ENCODE data around the gene FXYD6.

Gene FXYD6

GRCh38 chr11:117849781-117850414, 26.6 kb downstream of the FXYD6 start:
- DNase-seq, result no peak

GRCh38 chr11:117843666-117844484, 32.6 kb downstream of the FXYD6 start:
- peak; percentile 69 for DNase-seq

- DNase-seq, result no peak
Observed at GRCh38 chr11:117842131-117842941, 34.1 kb downstream of the FXYD6 start.

- DNase-seq, result no peak
Observed at GRCh38 chr11:117841551-117842031, 34.9 kb downstream of the FXYD6 start.

GRCh38 chr11:117840881-117841550, 35.4 kb downstream of the FXYD6 start:
- DNase-seq, result no peak

- no peak for DNase-seq
Observed at GRCh38 chr11:117839936-117840813, 36.3 kb downstream of the FXYD6 start.

DNA sequence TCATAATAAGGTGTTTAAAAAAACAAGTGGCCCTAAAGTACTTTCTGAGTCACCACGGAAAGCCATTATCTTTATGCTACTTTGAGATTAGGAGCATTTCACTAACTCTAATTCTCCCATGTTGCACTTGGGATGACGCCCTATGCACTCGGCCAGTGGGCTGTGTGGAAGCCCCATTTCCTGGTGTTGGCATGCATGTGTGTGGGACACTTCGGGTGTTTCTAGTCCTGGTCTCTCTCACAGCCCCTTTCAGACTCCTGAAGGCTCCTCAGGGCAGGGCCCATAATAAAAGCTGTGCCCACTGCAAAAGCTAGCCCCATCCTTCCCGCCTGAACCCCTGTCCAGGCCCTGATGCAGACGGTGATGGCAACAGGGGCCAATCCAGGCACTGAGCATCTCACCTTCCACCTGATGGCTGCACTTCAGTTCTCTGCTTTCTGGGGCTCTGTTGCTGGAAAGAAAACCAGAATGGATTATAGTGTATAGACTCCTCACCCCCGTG, 37.0 kb downstream of the FXYD6 start:
- no peak for DNase-seq

DNA sequence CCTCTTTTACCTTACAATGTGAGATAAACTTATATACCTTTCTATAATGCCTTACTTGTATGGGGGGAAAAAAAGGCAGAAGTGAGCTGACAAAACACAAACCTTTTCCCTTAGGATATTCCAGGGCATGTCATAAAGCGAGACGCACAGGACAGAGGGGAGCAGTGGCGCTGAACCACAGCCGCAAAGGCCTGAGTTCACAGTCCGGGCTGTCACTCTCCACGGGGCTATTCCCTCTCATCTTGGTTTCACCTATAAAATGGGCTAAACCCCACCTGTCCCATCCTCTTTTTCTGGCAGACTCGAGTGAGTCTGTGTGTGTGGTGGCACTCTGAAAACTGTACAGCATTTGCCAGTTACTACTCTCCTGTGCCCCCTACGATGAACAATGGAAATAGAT, 37.6 kb downstream of the FXYD6 start:
- DNase-seq, result no peak

DNA sequence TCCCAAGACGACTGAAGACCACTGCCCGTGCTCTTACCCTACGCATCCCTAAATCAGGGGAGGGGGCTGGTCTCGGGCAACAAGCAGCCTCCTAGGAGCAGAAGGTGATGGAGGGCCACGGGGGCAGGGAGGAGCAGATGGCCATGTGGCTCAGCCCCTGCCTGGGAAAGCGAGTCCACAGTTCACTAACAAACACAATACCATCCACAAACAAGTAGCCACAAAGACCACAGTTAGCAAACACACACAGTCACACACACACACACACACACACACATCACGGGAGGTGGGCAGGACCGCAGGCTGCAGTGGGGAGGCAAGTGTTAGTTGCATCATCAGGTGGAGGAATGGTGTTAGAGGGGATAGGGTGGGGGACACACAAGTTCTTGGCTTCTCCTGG, 38.7 kb downstream of the FXYD6 start:
- DNase-seq, result no peak

GRCh38 chr11:117837070-117837776, 39.2 kb downstream of the FXYD6 start:
- DNase-seq, result no peak

GRCh38 chr11:117836077-117836960, 40.1 kb downstream of the FXYD6 start:
- no peak for DNase-seq

DNA sequence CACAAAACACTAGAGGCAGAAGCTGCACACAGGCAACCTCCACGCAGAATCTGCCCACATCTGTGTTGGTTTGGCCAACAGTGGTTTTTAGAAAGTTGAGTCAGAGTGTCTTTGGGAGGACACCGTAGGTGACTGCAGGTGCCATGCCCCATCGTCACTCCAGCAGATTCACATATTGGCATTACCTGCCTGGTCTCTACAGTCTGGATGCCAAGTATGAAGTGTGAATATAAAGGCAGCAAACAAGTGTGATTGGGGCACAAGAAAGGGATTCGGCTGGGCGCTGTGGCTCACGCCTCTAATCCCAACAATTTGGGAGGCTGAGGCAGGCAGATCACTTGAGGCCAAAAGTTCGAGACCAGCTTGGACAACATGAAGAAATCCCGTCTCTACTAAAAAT, 40.9 kb downstream of the FXYD6 start:
- DNase-seq, result no peak

DNA sequence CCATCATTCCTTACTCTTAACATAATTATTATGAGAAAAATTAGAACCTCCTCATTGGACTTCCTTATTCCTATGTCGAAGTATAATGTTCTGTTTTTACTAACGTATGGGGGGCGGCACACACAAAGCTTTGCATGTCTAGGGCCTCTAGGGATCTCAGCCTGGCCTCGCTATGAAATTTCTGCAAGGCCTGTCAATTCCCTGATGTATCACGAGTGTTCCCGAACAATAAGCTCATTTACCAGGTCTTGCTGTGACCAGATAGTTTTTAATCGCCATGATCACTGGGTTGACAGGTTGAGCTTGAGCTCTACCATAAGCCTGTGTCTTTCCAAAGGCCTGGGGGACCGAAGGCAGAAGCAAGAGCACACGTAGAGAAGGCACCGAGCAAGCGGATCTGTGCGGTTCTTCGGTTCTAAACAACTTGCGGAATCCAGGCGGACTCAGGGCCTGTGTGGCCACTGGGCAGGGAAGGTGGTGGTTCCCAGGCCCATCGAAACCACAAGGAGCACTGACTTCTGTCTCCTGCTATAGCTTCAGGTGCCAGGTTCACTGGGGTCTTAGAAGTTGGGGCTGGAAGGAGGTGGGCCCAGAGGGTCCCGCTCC, 41.5 kb downstream of the FXYD6 start:
- no peak for DNase-seq

GRCh38 chr11:117834068-117834810, 42.2 kb downstream of the FXYD6 start:
- no peak for DNase-seq

DNA sequence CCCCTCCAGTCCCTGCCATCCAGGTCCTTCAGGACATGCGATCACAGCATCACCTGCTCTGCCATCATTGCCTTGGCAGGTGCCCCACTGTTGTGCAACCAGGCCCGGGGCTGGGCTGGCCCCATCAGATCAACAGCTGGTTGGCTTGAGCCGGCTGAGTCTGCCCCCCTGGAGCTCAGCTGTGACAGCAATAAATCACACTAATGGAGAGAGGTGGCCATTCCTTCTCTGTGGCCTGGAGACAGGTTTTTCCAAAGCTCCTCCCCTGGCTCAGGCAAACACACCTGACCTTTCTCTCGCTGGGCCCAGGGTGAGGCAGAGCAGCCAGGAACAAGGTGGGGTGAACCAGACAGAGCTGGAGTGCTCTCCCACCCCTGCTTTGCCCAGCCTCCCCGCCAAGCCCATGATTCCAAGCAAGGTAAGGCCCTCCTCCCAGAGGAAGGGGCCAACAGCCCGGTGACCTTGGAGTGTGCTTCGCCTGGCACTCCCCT, 43.0 kb downstream of the FXYD6 start:
- no peak for DNase-seq

DNA sequence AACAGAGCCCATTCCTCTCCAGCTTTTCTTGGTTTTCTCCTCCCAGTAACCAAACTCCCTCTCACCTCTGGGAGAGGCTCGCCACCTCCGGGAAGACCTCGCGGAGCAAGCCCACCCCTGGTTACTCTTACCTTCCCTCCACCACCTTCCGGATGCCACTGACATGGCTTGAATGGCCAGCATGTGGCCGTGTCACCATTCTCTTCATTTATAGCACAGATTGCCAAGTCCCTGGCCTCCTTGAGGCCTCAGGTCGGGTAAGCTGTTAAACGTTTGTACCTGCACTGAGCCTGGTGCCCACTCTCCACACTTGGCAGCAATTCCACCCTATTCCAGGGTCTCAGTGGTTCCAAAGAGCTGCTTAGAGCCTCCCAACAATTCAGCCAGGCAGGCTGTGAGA, 43.9 kb downstream of the FXYD6 start:
- no peak for DNase-seq

DNA sequence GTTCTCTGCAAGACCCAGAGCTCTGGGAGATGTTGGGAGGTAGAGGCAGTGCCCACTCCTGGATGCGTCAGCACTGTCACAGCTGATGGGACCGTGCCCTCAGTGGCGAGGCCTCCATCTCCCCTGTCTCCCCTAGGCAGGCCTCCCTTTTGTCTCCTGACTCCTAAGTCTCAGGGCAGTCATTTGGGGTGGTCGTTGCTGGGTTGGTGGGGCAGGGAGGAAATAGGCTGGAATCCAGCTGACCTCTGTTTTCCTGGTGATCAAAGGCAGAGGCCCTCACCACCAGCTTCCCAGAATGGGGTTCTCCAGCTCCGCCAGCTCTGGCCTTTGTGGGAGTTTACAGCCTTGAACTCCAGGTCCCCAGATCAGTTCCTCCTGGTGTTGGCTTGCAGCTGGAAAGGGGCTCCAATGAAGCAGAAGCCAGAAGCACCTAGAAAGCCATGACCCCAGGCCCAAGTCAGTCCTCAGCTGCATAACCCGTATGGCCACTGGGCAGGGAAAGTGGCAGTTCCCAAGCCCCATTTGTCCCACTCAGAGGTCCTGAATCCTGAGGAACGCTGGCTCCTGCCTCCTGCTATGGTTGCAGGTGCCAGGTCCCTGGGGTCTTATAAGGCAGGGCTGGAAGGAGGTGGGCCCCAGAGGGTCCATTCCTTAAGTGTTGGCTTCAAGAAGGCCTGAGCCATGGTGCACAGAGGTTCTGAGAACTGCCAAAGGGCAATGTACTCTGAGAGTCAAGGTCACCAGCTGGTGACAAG, 44.6 kb downstream of the FXYD6 start:
- DNase-seq, result no peak
